GM12873 (cell line): ENCODE results near the gene CMTM8.

Experiments
- CTCF ChIP-seq: IDR thresholded peaks from 2 replicates; pipeline ENCODE4 v1.5.1; 2012; ENCODE audit warnings: low read depth, mild to moderate bottlenecking, moderate library complexity, low read length, control low read depth; ENCODE audit not compliant: insufficient read depth; ENCODE audit errors: missing control alignments

Gene CMTM8

GRCh38 chr3:32302601-32303398 is 64.3 kb downstream of the CMTM8 start:
- no peak for TF ChIP-seq CTCF

- no peak for TF ChIP-seq CTCF
Observed at GRCh38 chr3:32303399-32303747, 64.9 kb downstream of the CMTM8 start.

GRCh38 chr3:32303977-32304881 is 65.7 kb downstream of the CMTM8 start:
- TF ChIP-seq CTCF, result no peak

- no peak for TF ChIP-seq CTCF
Observed at GRCh38 chr3:32305361-32305876, 66.9 kb downstream of the CMTM8 start.

- no peak for TF ChIP-seq CTCF
Observed at GRCh38 chr3:32306072-32306471, 67.6 kb downstream of the CMTM8 start.

GRCh38 chr3:32307591-32307990 is 69.1 kb downstream of the CMTM8 start:
- no peak for TF ChIP-seq CTCF

- TF ChIP-seq CTCF, result no peak
Observed at GRCh38 chr3:32308378-32308777, 69.9 kb downstream of the CMTM8 start.
